ENCODE measurements around the gene PPP1R17. TPM values are rescaled to one million over a fixed set of nuclear protein-coding genes. Genes with fewer than 3 reads are reported as not detected.

The PPP1R17 gene
- total and polyA plus RNA-seq, 9 donors, result 0.11 to 0.38 TPM; not detected in 7

DNA sequence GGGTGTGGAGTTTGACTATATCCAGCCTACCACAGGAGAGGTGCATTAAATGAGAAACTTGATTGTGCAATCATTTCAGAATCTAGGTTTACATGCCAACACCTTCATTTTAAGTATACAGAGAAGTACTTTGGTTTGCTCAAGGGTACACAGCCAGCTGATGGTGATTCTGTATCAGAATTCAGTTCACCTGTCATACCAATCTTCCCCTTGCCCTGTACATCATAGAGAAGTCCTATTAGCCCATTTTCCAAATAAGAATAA is 35.0 kb upstream of the PPP1R17 start:
- Histone ChIP-seq H3K9me3 (no peaks in the 10 kb centered on the region), H3K36me3 (no peaks in the 10 kb centered on the region), H3K4me3 (no peak overlapping the region), H3K27me3 (no peaks in the 10 kb centered on the region), H3K4me1 (ENCODE audit: insufficient read depth) (no peaks in the 10 kb centered on the region), H3K27ac (no peak overlapping the region)
- no peak for TF ChIP-seq EP300 (IDR thresholded peaks at IDR 0.05)
- no peak for TF ChIP-seq POLR2A (IDR thresholded peaks at IDR 0.05)
- TF ChIP-seq, protein P1, sequence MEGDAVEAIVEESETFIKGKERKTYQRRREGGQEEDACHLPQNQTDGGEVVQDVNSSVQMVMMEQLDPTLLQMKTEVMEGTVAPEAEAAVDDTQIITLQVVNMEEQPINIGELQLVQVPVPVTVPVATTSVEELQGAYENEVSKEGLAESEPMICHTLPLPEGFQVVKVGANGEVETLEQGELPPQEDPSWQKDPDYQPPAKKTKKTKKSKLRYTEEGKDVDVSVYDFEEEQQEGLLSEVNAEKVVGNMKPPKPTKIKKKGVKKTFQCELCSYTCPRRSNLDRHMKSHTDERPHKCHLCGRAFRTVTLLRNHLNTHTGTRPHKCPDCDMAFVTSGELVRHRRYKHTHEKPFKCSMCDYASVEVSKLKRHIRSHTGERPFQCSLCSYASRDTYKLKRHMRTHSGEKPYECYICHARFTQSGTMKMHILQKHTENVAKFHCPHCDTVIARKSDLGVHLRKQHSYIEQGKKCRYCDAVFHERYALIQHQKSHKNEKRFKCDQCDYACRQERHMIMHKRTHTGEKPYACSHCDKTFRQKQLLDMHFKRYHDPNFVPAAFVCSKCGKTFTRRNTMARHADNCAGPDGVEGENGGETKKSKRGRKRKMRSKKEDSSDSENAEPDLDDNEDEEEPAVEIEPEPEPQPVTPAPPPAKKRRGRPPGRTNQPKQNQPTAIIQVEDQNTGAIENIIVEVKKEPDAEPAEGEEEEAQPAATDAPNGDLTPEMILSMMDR (IDR thresholded peaks at IDR 0.05), result no peak
- intact Hi-C loops (cut with DNase I), result no loop called here
- no peak for DNase-seq

DNA sequence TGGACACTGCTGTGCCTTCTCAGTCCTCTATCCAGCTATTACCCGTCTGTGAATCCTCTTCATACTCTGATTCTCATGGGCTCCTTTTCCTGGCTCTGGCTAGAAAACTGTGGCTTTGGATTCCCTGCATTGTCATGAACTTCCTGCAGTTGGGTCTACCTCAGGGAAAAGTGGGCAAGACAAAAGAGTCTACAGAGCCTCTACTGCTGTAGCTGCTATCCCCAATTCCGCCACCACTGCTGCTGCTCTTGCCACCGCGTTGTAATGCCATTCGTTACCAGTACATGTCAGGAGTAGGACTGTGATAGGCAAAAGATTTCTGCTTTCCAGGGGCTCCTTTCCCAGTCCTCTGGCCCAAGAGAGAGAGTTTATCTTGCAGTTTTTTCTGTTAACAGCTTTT is 23.9 kb upstream of the PPP1R17 start:
- Histone ChIP-seq H3K9me3 (no peaks in the 10 kb centered on the region), H3K4me3 (no peak overlapping the region), H3K36me3 (no peaks in the 10 kb centered on the region), H3K27me3 (no peaks in the 10 kb centered on the region), H3K27ac (no peak overlapping the region), H3K4me1 (ENCODE audit: insufficient read depth) (no peaks in the 10 kb centered on the region)
- TF ChIP-seq EP300 (IDR thresholded peaks at IDR 0.05) (no peak), POLR2A (IDR thresholded peaks at IDR 0.05) (no peak)
- TF ChIP-seq, protein P1 (IDR thresholded peaks at IDR 0.05), result no peak
- WGBS, 3 donors, result 53 to 74% (median 57%) methylated on average over 5 of the region's 5 CpGs
- DNase-seq, result no peak
- intact Hi-C loops (cut with DNase I), result no loop called here

DNA sequence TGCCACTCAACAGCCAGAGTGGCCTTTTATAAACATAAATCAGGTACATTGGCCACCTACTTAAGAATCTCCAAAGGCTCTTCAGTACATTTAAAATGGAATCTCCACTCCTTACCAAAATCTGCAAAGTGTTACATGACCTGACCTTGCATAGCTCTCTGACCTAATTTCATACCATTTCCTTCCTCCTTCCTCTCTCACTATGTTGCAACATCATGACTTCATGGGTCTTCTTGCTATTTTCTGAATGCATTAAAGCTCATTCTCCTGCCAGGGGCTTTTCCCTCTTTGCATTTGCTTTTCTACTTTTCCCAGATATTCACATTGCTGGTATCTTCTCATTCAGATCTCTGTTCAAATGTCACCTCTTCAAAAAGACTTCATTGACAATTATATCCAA is 22.1 kb upstream of the PPP1R17 start:
- Histone ChIP-seq H3K9me3 (no peaks in the 10 kb centered on the region), H3K27ac (no peak overlapping the region), H3K27me3 (no peaks in the 10 kb centered on the region), H3K36me3 (no peaks in the 10 kb centered on the region), H3K4me3 (no peak overlapping the region), H3K4me1 (ENCODE audit: insufficient read depth) (no peaks in the 10 kb centered on the region)
- TF ChIP-seq, protein P1 (IDR thresholded peaks at IDR 0.05), result no peak
- TF ChIP-seq POLR2A (IDR thresholded peaks at IDR 0.05) (no peak), EP300 (IDR thresholded peaks at IDR 0.05) (no peak)
- DNase-seq, result no peak
- intact Hi-C loops (cut with DNase I), result no loop called here

DNA sequence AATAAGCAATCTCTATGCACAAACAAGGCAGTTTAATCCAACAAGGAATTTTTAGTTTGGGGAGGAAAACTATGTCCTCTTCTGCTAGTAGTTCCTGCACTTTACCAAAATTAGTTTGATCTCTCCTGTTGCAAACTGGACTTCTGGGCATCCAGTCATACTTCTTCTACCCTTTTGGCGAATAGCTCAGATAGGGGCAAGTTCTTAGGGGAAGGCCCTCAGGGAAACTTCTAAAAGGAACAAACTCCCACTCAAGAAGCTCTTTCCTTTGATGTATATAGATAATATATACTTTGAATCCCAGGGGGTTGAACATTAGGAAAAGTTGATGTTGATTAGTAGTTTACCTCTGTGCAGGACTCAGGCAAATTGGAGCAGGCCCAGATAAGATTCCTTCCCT is 21.5 kb upstream of the PPP1R17 start:
- TF ChIP-seq, protein P1 (IDR thresholded peaks at IDR 0.05), result no peak
- no peak for TF ChIP-seq POLR2A (IDR thresholded peaks at IDR 0.05)
- TF ChIP-seq EP300 (IDR thresholded peaks at IDR 0.05), result no peak
- WGBS, 3 donors, result 33 to 49% (median 34%) methylated on average over 1 of the region's 1 CpG
- no peaks in the 10 kb centered on the region for H3K27me3 ChIP-seq
- H3K27ac ChIP-seq, result no peak overlapping the region
- no peaks in the 10 kb centered on the region for H3K4me1 ChIP-seq (ENCODE audit: insufficient read depth)
- no peaks in the 10 kb centered on the region for H3K36me3 ChIP-seq
- no peaks in the 10 kb centered on the region for H3K9me3 ChIP-seq
- H3K4me3 ChIP-seq, result no peak overlapping the region
- DNase-seq, result no peak
- intact Hi-C loops (cut with DNase I), result no loop called here

DNA sequence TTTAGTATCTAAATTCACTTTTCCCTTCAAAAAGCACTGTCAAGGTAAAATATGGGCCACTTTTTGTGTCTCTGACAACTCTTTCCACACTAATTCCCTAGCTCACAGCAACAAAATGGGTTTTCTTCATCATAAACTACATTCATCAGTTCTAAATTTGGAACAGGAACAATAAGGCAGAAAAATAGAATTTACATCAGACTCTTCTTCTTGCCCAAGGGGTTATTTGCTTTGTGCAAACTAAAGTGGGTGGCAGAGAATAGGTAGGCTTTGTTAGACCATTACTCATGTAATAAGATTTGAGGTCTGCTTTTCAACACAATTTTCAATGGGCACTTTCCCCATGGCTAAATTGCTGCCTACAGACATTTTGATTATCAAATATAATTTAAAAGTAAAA is 17.6 kb upstream of the PPP1R17 start:
- no peak for DNase-seq
- H3K4me1 ChIP-seq (ENCODE audit: insufficient read depth), result no peaks in the 10 kb centered on the region
- TF ChIP-seq EP300 (IDR thresholded peaks at IDR 0.05), result no peak
- TF ChIP-seq, protein P1 (IDR thresholded peaks at IDR 0.05), result no peak
- TF ChIP-seq POLR2A (IDR thresholded peaks at IDR 0.05), result no peak
- no peak overlapping the region for H3K4me3 ChIP-seq
- H3K36me3 ChIP-seq, result no peaks in the 10 kb centered on the region
- no peak overlapping the region for H3K27ac ChIP-seq
- no peaks in the 10 kb centered on the region for H3K9me3 ChIP-seq
- intact Hi-C loops (cut with DNase I), result no loop called here
- no peaks in the 10 kb centered on the region for H3K27me3 ChIP-seq
